ENCODE measurements around the gene HDAC2. TPM values are rescaled to one million over a fixed set of nuclear protein-coding genes. Genes with fewer than 3 reads are reported as not detected.

Gene HDAC2
- total RNA-seq, 4 donors from 2014 or later: 27.9 to 33.7 (median 30.8) TPM

DNA sequence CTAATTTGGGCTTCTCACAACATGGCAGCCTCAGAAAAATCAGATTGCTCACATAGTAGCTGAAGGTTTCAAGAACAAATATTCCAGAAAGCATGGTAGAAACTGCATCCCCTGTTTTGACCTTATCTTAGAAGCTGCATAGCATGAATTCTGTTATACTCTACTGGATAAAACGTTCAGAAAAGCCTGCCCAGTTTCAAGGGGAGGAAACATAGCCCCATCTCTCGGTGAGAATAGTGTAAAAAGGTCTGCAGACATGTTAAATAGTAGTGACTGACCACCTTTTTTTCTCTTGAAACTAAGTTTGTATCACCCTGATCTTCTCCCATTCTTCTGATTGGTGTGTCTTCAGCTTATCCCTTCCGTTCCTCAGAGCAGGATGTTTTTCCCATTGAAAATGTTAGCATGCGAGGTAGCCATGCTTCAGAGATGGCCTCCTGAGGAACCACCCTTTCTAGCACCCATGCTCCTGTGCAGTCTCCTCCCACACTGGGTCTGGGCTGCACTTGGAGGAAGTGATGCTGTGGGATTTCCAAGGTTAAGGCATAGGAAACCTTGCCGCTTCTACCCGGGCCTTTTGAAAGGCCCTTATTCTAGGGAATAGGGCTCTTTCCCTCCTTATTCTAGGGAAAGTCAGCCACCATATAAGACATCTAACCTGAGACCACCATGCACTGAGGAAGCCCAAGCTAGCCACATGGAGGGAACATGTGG, 63.7 kb downstream of the HDAC2 start:
- intact Hi-C loops (cut with DNase I; ENCODE audit: low total_unique reads): loop anchor here (5.0 kb wide), 1 partner anchor 1725 kb away; no protein-coding TSS in a partner anchor
- no peak for DNase-seq
- H3K36me3 ChIP-seq: no peaks in the 10 kb centered on the region
- H3K4me3 ChIP-seq: no peak overlapping the region
- no peaks in the 10 kb centered on the region for H3K4me1 ChIP-seq
- H3K27me3 ChIP-seq: no peaks in the 10 kb centered on the region
- in situ Hi-C loops (cut with MboI; ENCODE audit: low sequenced_read_pairs in 4 of 4): loop anchor here in 3 of 4 donors (5.0 to 25.0 kb wide), 4 partner anchors 1120 to 1720 kb away; partner anchors contain the start of gene RFPL4B (in 1 of the 3)
- H3K9me3 ChIP-seq: no peaks in the 10 kb centered on the region
- no peak for ATAC-seq
- no peak for TF ChIP-seq POLR2A (IDR thresholded peaks at IDR 0.05)
- TF ChIP-seq, protein P1, sequence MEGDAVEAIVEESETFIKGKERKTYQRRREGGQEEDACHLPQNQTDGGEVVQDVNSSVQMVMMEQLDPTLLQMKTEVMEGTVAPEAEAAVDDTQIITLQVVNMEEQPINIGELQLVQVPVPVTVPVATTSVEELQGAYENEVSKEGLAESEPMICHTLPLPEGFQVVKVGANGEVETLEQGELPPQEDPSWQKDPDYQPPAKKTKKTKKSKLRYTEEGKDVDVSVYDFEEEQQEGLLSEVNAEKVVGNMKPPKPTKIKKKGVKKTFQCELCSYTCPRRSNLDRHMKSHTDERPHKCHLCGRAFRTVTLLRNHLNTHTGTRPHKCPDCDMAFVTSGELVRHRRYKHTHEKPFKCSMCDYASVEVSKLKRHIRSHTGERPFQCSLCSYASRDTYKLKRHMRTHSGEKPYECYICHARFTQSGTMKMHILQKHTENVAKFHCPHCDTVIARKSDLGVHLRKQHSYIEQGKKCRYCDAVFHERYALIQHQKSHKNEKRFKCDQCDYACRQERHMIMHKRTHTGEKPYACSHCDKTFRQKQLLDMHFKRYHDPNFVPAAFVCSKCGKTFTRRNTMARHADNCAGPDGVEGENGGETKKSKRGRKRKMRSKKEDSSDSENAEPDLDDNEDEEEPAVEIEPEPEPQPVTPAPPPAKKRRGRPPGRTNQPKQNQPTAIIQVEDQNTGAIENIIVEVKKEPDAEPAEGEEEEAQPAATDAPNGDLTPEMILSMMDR (IDR thresholded peaks at IDR 0.05 in 4 of 5, conservative IDR thresholded peaks at IDR 0.05 in 1 of 5): no peak
- no peak overlapping the region for H3K27ac ChIP-seq

DNA sequence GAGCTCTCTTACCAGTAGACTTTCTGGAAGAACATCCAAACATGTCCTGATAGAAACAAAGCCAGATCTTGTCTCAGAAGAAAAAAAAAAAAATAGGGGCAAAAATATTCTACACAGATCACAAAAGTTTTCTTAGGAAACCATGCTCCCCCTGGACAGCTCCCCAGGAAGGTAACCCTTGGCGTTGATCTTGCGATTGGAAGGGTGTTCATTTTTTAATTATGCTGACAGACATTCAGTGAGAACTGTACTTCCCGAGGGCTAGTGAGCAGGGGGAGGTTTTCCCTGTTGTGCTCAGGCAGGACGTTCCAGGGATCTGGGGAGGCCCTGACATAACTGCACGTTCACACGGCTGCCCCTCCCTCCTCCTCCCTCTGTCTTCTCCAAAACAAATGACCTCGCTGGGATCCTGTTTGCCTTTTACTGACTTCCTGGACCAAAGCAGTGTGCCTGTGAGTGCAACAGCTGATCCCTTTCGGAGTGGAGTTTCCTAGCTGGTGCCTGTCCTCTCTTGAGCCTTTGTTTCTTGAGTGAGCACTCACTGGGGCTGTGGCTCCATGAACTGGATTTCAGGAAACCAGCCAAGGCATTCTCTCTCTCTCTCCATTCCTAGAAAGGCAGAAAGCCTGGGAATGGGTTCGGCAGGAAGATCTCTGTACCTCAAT, 67.2 kb downstream of the HDAC2 start:
- Histone ChIP-seq H3K27me3 (no peaks in the 10 kb centered on the region), H3K4me3 (no peak overlapping the region), H3K9me3 (no peaks in the 10 kb centered on the region), H3K27ac (peak overlapping the region in 3 of 4 donors; percentile 41 to 69 (median 53)), H3K36me3 (no peaks in the 10 kb centered on the region), H3K4me1 (no peaks in the 10 kb centered on the region)
- in situ Hi-C loops (cut with MboI; ENCODE audit: low sequenced_read_pairs in 4 of 4): loop anchor here in 2 of 4 donors (25.0 kb wide), 3 partner anchors 1116 to 1716 kb away; partner anchors contain the start of gene RFPL4B (in 1 of the 2)
- no peak for DNase-seq
- intact Hi-C loops (cut with DNase I; ENCODE audit: low total_unique reads): no loop called here
- peak; percentile 62 to 80 for ATAC-seq
- no peak for TF ChIP-seq POLR2A (IDR thresholded peaks at IDR 0.05)
- TF ChIP-seq, protein P1 (IDR thresholded peaks at IDR 0.05 in 4 of 5, conservative IDR thresholded peaks at IDR 0.05 in 1 of 5): no peak

DNA sequence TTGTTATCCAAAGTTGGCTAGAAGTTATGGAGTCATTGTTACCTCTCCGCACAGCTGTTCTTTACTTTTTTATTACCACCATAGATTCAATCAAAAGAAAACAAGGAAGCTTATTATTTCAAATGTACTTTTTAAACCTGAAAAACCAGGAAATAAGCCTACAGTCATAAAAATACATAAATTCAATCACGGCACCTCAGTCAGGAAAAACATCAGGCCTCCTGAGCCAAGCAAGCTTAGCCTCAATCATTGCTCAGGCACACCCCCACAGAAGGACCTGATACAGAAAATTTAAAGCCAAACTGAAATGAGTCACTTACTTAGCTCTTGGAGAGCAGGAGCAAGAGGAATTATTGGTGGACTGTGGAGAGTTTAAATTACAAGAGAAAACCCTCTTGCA, 69.5 kb downstream of the HDAC2 start:
- no peak for ATAC-seq
- in situ Hi-C loops (cut with MboI; ENCODE audit: low sequenced_read_pairs in 4 of 4) (loop anchor here in 2 of 4 donors (25.0 kb wide), 3 partner anchors 1114 to 1714 kb away; partner anchors contain the start of gene RFPL4B (in 1 of the 2)), intact Hi-C loops (cut with DNase I; ENCODE audit: low total_unique reads) (no loop called here)

DNA sequence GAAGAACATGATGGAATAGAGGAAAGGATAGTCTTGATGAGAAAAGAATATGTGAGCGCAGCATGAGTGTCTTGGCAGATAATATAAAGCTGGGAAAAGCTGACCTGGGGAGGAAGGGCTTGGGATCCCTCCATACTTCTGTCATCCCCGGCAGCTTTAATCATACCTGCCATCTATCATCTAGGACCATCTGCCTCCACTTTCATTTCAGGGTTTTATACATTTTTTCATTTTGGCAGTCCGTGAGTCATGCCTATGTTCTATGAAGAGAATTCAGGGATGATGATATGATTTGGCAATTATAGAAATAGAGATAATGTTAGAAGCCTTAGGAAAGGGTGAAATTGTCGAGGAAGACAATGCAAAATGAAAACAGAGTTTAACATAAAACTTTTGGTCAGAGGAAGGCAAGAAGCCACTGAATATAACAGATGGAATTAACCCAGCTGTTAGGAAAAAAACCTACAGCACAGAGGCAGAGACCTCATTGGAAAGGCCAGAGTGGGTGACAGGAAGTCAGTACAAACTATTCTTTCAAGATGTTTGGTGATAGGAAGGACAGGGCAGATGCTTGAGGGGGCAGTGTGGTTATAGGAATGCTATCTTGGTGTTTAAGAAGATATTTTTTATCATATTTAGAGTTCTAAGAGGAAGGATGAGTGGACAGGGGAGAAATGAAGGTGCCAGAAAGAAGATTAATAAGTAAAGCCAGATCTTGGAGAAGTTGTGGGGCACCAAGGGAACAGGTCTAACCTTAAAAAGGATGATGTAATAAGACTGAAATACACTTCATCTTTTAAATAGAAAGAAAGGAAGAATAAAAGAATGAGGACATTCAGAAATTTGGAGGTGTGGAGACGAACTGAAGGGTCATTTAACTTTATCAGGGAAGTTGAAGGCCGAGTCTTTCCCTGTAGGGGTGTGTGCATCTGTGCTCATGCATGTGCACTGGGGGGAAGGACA, 76.0 kb downstream of the HDAC2 start:
- Histone ChIP-seq H3K36me3 (no peaks in the 10 kb centered on the region), H3K27me3 (no peaks in the 10 kb centered on the region), H3K4me1 (no peaks in the 10 kb centered on the region), H3K9me3 (no peaks in the 10 kb centered on the region), H3K4me3 (no peak overlapping the region), H3K27ac (no peak overlapping the region)
- no peak for TF ChIP-seq POLR2A (IDR thresholded peaks at IDR 0.05)
- TF ChIP-seq, protein P1 (IDR thresholded peaks at IDR 0.05 in 4 of 5, conservative IDR thresholded peaks at IDR 0.05 in 1 of 5): no peak
- in situ Hi-C loops (cut with MboI; ENCODE audit: low sequenced_read_pairs in 4 of 4): no loop called here
- DNase-seq (no peak), ATAC-seq (no peak)
- intact Hi-C loops (cut with DNase I; ENCODE audit: low total_unique reads): no loop called here

More for the DNA sequence above, 69.5 kb downstream of the HDAC2 start:
- Histone ChIP-seq H3K4me1 (no peaks in the 10 kb centered on the region), H3K27ac (no peak overlapping the region), H3K4me3 (no peak overlapping the region), H3K36me3 (no peaks in the 10 kb centered on the region), H3K9me3 (no peaks in the 10 kb centered on the region), H3K27me3 (no peaks in the 10 kb centered on the region)
- TF ChIP-seq POLR2A (IDR thresholded peaks at IDR 0.05): no peak
- TF ChIP-seq, protein P1 (IDR thresholded peaks at IDR 0.05 in 4 of 5, conservative IDR thresholded peaks at IDR 0.05 in 1 of 5): no peak
- DNase-seq: no peak

Data from gastrocnemius medialis (tissue), 4 donors.